Lung (tissue), 12 donors: Measurements from ENCODE around the gene INTS4. TPM values are rescaled to one million over a fixed set of nuclear protein-coding genes. Genes with fewer than 3 reads are reported as not detected.

Experiments
- ATAC-seq: fragments of 200-7000 bp; cut with Tn5 transposase; one replicate; pipeline ENCODE4 v1.9.1; 2020; ENCODE audit warnings: moderate number of reproducible peaks; ENCODE audit not compliant: insufficient read depth, low FRiP score
- DNase-seq, 3 donors: peaks; one replicate each; pipeline ENCODE4 v3.0.0-alpha.2; 2013 to 2017
- H3K27ac ChIP-seq, 2 donors: one replicate each; pipeline ENCODE4 v1.5.1; 2013; ENCODE audit warnings: mild to moderate bottlenecking in 2 of 2, moderate library complexity in 2 of 2, control low read depth in 1 of 2, inconsistent platforms in 1 of 2, low read depth in 1 of 2, low read length in 1 of 2
- H3K27me3 ChIP-seq, 3 donors: one replicate each; pipeline ENCODE4 v1.5.1; 2013; ENCODE audit warnings: low read length in 2 of 3; ENCODE audit not compliant: control insufficient read depth in 3 of 3, insufficient read depth in 3 of 3
- H3K36me3 ChIP-seq, 4 donors: one replicate each; pipeline ENCODE4 v1.5.1; 2013; ENCODE audit warnings: low read length in 4 of 4, mild to moderate bottlenecking in 1 of 4, moderate library complexity in 1 of 4; ENCODE audit not compliant: control insufficient read depth in 4 of 4, insufficient read depth in 4 of 4
- H3K4me1 ChIP-seq, 5 donors: one replicate each; pipeline ENCODE4 v1.5.1; 2013; ENCODE audit warnings: low read length in 5 of 5, mild to moderate bottlenecking in 2 of 5, moderate library complexity in 1 of 5; ENCODE audit not compliant: control insufficient read depth in 5 of 5, insufficient read depth in 5 of 5
- H3K4me3 ChIP-seq: one replicate; pipeline ENCODE4 v1.5.1; 2013; ENCODE audit warnings: mild to moderate bottlenecking, control low read depth, moderate library complexity
- H3K9ac ChIP-seq, 2 donors: one replicate each; pipeline ENCODE4 v1.5.1; 2013; ENCODE audit warnings: low read length in 2 of 2, control low read depth in 1 of 2; ENCODE audit not compliant: insufficient read depth in 1 of 2
- H3K9me3 ChIP-seq, 4 donors: one replicate each; pipeline ENCODE4 v1.5.1; 2013; ENCODE audit warnings: low read length in 3 of 4, mild to moderate bottlenecking in 1 of 4, moderate library complexity in 1 of 4; ENCODE audit not compliant: control insufficient read depth in 4 of 4, insufficient read depth in 3 of 4
- WGBS, 2 donors: extraction: QIAGEN DNeasy Blood & Tissue Kit; methylation state at CpG; one replicate each; pipeline ENCODE4 v1.1.7; 2013; 5-methylcytosine and 5-hydroxymethylcytosine counted together
- polyA plus RNA-seq, 2 donors: library from polyadenylated mRNA; stranded (reverse); fragments of 200-250 nt; gene quantifications; one replicate each; pipeline ENCODE4 v1.2.1, GENCODE V29; 2013
- total RNA-seq, 2 donors: library from RNA; depleted of rRNA in 1 of 2; stranded (reverse); fragments of >200 nt in 1 of 2; gene quantifications; one replicate each; pipeline ENCODE4 v1.2.1, GENCODE V29; 2014 to 2021
- TF ChIP-seq, protein P1 (sequence below): IDR thresholded peaks from 2 replicates; pipeline ENCODE4 v1.5.1; 2012; ENCODE audit warnings: mild to moderate bottlenecking; ENCODE audit errors: control extremely low read depth, extremely low read depth
- donor health status: control.
- donor health status: control.
- donor health status: Bipolar disorder and iron deficiency.
- donor health status: healthy.
- donor health status: DM: yes; HTN: yes; CAD: no.

INTS4 gene
- total and polyA plus RNA-seq, 4 donors, result 15.8 to 56.2 (median 22.9) TPM

DNA sequence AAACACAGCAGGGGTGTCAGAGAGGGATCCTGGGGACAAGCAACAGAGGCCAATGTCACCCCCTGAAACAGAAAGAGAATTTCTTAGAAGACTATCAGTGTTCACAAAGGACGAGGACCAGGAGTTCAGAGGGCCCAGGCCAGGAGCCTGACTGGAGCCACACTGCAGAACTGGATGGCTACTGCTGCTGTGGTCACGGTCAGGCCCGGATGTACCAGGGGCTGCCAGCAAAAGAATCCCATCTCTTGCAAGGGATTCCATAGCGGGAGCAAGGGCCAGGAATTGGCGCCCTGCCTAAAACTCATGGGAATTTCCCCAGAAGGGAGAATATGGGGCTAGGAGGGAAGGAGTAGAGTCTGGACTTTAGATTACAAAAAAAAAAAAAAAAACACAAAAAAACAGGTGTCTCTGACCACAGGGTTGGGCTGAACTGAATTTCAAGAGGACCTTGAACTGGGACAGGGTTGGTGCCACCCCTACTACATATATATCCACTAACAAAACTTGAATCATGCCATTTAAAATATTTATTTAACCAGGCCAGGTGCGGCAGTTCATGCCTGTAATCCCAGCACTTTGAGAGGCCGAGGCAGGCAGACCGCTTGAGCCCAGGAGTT lies 44.3 kb upstream of the INTS4 start:
- peaks cover 0 to 14% (median 5%) of the 10 kb centered on the region in 5 donors for H3K4me1 ChIP-seq
- H3K27me3 ChIP-seq, result no peaks in the 10 kb centered on the region
- H3K36me3 ChIP-seq, result no peaks in the 10 kb centered on the region
- H3K9me3 ChIP-seq, result no peaks in the 10 kb centered on the region
- H3K27ac ChIP-seq, result peak overlapping the region in 1 of 2 donors; percentile 27
- WGBS, 2 donors, result 77 to 87% methylated on average over 8 of the region's 8 CpGs
- no peak for ATAC-seq
- H3K9ac ChIP-seq, result no peak overlapping the region
- TF ChIP-seq, protein P1, sequence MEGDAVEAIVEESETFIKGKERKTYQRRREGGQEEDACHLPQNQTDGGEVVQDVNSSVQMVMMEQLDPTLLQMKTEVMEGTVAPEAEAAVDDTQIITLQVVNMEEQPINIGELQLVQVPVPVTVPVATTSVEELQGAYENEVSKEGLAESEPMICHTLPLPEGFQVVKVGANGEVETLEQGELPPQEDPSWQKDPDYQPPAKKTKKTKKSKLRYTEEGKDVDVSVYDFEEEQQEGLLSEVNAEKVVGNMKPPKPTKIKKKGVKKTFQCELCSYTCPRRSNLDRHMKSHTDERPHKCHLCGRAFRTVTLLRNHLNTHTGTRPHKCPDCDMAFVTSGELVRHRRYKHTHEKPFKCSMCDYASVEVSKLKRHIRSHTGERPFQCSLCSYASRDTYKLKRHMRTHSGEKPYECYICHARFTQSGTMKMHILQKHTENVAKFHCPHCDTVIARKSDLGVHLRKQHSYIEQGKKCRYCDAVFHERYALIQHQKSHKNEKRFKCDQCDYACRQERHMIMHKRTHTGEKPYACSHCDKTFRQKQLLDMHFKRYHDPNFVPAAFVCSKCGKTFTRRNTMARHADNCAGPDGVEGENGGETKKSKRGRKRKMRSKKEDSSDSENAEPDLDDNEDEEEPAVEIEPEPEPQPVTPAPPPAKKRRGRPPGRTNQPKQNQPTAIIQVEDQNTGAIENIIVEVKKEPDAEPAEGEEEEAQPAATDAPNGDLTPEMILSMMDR, result no peak
- H3K4me3 ChIP-seq, result no peak overlapping the region
- peak; percentile 43 to 63 (median 44) for DNase-seq

DNA sequence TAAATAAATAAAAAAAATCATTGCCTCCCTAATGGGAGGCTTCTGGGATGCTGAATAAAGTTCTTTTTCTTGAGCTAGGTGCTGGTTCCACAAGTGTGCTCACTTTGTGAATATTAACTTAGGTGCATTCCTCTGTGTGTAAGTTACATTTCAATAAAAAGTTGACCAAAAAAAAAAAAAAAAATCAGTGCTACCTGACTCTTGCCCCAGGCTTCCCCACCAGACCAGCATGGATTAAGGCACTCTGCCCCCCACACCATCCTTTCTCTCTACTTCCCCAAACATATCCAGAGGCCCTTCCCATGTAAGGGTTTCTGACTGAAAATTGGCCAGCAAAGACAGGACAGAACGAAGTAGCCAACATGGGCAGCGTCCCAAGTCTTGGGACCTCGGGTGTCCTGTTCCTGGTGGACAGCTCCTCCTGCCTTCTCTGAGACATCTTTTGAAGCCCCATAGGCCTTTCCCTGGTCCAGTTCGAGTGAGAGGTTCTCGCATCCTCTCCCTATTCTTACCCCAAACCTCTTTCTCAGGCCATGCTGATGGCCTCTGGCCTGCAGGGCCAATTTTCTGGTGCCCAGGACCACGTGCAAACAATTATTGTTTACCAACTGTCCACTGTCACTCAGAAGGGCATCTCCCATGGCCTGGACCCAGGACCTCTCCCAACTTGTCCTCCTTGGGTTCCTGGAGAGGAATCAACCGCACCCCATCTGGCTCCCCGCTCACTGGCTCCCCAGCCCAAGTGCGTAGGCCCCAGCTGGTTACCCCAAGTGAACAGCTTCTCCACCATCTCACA lies 43.6 kb upstream of the INTS4 start:
- no peak for ATAC-seq
- no peaks in the 10 kb centered on the region for H3K9me3 ChIP-seq
- TF ChIP-seq, protein P1, result no peak
- peaks cover 0 to 14% (median 5%) of the 10 kb centered on the region in 5 donors for H3K4me1 ChIP-seq
- H3K4me3 ChIP-seq, result no peak overlapping the region
- H3K9ac ChIP-seq, result no peak overlapping the region
- no peaks in the 10 kb centered on the region for H3K36me3 ChIP-seq
- 87 to 90% methylated on average over 9 of the region's 9 CpGs for WGBS, 2 donors
- H3K27ac ChIP-seq, result peak overlapping the region in 1 of 2 donors; percentile 15
- no peaks in the 10 kb centered on the region for H3K27me3 ChIP-seq
- no peak for DNase-seq

DNA sequence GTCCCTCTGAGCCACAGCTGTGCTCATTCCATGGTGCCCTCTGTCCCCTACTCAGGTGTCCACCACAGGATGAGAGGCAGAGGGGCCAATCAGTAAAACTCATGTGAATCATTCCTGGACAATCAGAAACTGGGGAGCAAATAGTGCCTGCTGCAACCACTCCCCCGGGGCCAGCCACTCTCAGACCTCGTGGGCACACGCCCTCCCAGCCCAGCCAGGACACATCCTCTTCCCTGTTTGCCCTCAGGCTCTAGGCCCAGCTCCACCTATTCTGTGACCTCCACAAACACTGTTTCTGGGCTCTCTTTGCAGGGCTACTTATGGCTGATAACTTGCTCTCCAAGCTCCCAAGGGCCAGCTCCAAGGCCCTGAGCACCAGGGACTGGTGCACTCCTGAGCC lies 42.6 kb upstream of the INTS4 start:
- ATAC-seq (peak; percentile 32), DNase-seq (no peak)
- Histone ChIP-seq H3K4me3 (no peak overlapping the region), H3K4me1 (peaks cover 0 to 14% (median 5%) of the 10 kb centered on the region in 5 donors), H3K9me3 (no peaks in the 10 kb centered on the region), H3K27ac (peak overlapping the region in 1 of 2 donors; percentile 41), H3K27me3 (no peaks in the 10 kb centered on the region), H3K36me3 (no peaks in the 10 kb centered on the region), H3K9ac (no peak overlapping the region)
- TF ChIP-seq, protein P1, result no peak
- WGBS, 2 donors, result 44 to 70% methylated on average over 3 of the region's 3 CpGs
